GM19328 (cell line): ENCODE measurements around the gene RWDD1.
A peak's percentile ranks its signal among the peaks of the same experiment; 100 is the strongest.
"Not testable (repeated sequence)": the region's sequence is repeated elsewhere in the genome, so short reads cannot be mapped to it uniquely, and the experiment has no call there.

Experiments used
- ATAC-seq: cut with Tn5 transposase; IDR thresholded peaks from one replicate; pipeline ENCODE4 v1.9.1; 2021; ENCODE audit warnings: mild to moderate bottlenecking, moderate library complexity; ENCODE audit not compliant: unreplicated experiment

Gene RWDD1

DNA sequence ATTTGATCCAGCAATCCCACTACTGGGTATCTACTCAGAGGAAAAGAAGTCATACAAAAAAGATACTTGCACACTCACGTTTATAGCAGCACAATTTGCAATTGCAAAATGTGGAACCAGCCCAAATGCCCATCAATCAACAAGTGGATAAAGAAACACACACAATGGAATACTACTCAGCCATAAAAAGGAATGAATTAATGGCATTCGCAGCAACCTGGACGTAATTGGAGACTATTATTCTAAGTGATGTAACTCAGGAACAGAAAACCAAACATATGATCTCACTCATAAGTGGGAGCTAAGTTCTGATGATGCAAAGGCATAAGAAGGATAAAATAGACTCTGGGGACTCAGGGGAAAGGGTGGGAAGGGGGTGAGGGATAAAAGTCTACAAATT is 33.6 kb downstream of the RWDD1 start:
- ATAC-seq: not testable (repeated sequence)

DNA sequence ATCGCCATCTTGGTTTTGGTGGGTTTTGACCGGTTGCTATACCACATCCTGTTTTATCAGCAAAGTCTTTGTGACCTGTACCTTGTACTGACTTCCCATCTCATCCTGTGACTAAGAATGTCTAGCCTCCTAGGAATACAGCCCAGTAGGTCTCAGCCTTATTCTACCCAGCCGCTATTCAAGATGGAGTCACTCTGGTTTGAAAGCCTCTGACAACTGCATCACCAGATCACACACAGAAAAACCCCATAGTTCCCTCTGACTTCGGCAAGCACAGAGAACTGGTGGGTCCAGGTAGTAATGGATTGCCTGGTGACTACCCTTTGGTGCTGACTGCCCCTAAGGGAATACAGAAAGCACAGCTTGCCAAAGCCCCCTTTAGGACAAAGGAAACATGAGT is 34.6 kb downstream of the RWDD1 start:
- no peak for ATAC-seq

DNA sequence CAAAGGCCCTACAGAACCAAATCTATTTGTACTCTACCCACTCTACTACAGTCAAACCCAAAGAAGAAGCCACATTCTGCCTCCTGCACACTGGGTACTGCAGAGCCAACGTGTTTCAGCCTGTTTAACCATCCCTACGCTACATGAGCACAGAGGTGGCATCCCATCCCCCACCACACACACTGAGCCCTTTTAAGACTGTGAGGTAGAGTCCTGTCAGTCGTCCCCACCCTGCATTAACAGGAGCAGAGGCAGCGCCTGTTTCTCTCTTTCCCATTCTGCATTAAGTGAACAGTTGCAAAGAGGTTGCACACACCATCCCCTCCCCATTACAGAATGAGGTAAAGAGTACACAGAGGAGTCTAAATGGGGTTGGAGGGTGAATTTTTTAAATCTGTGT is 39.8 kb downstream of the RWDD1 start:
- no peak for ATAC-seq

DNA sequence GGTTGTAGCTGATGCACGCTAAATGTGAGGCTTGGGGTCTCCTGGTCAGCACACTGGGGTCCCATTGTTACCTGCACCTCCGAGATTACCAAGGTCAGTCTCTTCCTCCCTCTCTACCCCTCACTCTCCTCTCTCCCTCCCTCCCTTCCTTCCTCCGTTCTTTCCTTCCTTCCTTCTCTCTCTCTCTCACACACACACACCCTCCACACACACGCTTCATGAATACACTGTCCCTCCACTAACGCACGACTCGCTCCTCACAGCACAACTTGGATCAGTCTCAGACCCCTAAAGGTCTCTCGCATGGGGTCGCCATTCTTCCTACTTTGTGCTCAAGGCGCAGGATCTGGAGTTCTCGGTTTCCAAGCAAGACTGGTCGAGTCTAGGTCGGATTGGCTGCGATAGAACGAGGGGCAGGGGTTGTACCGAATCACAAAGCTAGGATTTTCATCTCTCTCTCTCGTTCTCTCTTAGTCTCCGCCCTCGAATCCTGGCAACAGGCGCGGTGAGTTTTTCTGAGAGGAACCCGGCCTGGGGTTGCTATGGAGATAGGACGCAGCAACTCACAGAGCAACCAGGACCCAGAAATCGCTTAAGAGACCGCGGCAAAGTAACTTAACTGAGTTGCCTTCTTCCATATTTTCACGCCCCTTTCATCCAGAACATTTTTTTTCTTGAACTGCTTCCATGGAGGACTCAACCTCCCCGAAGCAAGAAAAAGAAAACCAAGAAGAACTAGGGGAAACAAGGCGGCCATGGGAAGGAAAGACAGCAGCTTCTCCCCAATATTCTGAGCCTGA is 44.8 kb downstream of the RWDD1 start, which contains the start of gene RSPH4A:
Gene RSPH4A, plus strand, starts transcription at position 543 of the 800 bp plus-strand sequence. Its CDS starts 145 bp downstream, at position 688.
- peak; percentile 99 for ATAC-seq

DNA sequence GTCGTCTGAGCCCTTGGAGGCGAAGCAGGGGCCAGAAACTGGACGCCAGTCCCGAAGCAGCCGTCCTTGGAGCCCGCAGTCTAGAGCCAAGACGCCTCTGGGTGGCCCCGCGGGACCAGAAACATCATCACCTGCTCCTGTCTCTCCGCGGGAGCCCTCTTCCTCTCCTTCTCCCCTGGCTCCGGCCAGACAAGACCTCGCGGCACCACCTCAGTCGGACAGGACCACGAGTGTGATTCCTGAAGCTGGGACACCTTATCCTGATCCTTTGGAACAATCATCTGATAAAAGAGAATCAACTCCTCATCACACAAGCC is 45.4 kb downstream of the RWDD1 start:
- no peak for ATAC-seq

DNA sequence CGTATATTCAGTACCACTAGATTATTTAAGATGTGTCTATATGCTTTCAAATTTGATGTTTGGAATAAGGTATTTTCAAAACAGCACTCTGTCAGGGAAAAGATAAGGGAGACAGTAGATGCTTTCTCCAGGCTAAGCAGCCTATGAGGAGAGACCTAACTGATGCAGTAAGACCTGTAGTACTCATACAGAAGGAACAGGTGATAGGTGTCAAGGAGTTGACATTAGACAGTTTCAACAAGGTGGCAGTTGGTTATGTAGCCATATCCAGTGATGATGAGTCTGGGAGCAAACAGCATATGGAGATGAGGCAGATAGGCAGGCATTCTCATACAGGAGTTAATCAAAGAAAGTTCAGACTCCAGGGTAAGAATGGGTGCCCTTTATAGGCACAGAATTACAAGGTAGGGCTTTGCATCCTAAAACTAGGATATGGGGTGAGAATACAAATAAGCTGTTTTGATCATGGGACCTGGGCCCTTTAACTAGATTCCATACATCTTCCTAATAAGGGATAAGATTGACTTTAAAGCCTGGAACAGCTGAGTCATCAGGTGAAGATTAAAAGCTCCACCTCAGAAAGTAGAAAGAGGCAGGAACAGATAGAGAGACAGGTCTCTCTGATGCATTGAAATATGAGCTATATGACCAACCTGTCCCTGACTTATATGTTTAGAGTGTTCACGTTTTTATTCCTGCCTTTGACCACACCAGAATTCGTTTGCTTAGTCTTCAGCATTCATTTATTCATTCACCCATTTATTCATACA is 52.9 kb downstream of the RWDD1 start:
- no peak for ATAC-seq

DNA sequence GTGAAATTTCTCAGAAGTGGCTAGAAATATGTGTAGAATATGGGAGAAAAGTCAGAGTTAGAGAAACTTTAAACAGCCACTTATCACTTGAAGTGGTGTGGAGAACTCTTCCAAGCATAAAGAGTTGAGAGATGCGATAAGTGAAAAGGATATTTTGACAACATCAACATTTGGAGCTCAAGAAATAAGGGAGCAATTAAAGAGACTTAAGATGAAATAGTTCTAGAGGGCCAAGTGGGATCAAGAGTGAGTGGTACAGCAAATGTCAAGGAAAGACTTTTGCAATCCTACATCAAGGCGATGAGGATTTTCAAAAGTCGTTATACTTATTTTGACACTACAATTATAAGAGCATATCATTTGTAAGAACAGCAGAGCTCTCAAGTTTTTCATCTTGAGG is 54.6 kb downstream of the RWDD1 start:
- ATAC-seq: no peak

DNA sequence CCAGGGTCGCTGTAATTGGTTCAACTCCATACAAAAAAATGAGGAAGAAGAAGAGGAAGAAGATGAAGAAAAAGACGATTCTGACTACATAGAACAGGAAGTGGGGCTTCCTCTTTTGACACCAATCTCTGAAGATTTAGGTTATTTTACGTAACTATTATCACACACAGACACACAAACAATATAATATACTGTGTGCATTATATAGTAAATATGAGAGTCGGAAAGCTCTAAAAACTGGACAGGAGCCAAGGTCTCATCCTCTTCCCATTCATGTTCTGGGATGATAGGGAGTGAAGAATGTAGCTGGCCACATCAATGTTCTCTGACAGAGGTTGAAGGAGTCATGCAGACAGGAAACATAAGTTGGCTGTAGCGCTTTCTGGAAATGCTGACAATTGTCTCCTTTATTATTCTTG is 58.3 kb downstream of the RWDD1 start:
- no peak for ATAC-seq

DNA sequence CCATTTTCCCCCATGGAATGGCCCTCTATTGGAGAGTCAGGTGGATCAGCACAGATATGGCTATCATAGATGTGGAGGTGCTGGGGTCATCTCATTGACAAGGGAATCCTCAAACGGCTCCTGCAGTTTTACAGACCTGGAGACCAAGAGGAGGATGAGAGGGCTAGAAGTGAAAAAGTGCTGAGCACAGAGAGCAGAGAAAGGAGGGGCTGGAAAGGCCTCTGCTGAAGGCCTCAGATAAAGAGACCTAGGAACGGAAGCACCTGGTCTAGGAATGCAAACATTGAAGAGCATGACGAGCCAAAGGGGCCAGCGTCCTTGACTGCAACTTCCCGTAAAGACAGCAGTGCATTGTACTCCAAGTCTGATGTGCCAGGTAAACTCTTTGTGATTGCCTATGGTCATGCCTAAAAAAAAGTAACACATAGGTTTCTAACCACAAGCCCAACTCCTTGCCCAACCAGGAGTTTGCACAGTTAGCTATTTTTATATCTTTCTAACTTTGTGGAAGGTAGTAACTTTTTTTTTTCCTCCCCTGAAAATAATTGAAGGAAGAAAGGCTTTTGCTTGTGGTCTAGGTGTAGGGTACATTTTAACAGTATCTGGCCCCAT is 60.2 kb downstream of the RWDD1 start:
- ATAC-seq: no peak

DNA sequence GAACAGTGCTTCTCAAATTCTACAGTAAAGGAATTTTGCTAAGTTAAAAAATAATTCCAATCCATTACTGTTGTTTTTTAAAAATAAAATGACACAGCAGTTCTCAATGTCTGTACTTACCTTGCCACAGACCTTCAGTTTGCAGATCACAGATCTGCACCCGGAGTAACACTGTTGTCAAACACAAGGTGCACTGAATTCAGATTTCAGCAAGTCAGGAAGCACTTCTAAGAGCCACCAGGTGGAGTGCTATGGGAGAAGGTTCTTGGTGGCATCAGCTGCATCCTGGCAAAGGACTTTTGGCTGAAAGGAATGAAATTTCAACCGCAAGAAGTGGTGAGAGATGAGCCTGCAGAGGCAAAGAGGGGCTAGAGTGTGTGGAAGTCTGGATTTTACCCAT is 62.4 kb downstream of the RWDD1 start:
- ATAC-seq: no peak
